ENCODE data around the gene ACLY. TPM values are rescaled to one million over a fixed set of nuclear protein-coding genes. Genes with fewer than 3 reads are reported as not detected.
A peak's percentile ranks its signal among the peaks of the same experiment; 100 is the strongest.
"Not testable (repeated sequence)": the region's sequence is repeated elsewhere in the genome, so short reads cannot be mapped to it uniquely, and the experiment has no call there.

ACLY gene
- polyA plus RNA-seq, 6 donors from 2014 or later, result 34.0 to 63.5 (median 49.8) TPM

GRCh38 chr17:41894791-41895331, 23.9 kb downstream of the ACLY start:
- Mint-ChIP-seq H3K27ac (peak overlapping the region in 1 of 6 donors; percentile 42), H3K36me3 (peaks cover 26 to 27% of the 10 kb centered on the region in 2 donors), H3K27me3 (no peaks in the 10 kb centered on the region), H3K9me3 (no peaks in the 10 kb centered on the region), H3K4me3 (no peak overlapping the region), H3K4me1 (peaks cover 0 to 10% (median 4%) of the 10 kb centered on the region in 3 donors)
- no peak for ATAC-seq (ENCODE audit: low read depth in 2 of 2)
- DNase-seq, result no peak

GRCh38 chr17:41893384-41893783, 25.4 kb downstream of the ACLY start:
- peaks cover 20 to 21% of the 10 kb centered on the region in 2 donors for H3K36me3 Mint-ChIP-seq
- no peak overlapping the region for H3K4me3 Mint-ChIP-seq
- DNase-seq (no peak), ATAC-seq (ENCODE audit: low read depth in 2 of 2) (no peak)
- no peaks in the 10 kb centered on the region for H3K9me3 Mint-ChIP-seq
- peaks cover 0 to 6% (median 4%) of the 10 kb centered on the region in 3 donors for H3K4me1 Mint-ChIP-seq
- H3K27me3 Mint-ChIP-seq, result no peaks in the 10 kb centered on the region
- peak overlapping the region in 1 of 6 donors; percentile 69 for H3K27ac Mint-ChIP-seq

GRCh38 chr17:41892021-41892376, 26.8 kb downstream of the ACLY start:
- Mint-ChIP-seq H3K4me1 (peaks cover 0 to 6% (median 4%) of the 10 kb centered on the region in 3 donors), H3K9me3 (no peaks in the 10 kb centered on the region), H3K36me3 (peaks cover 16 to 19% of the 10 kb centered on the region in 2 donors), H3K4me3 (no peak overlapping the region), H3K27ac (no peak overlapping the region), H3K27me3 (no peaks in the 10 kb centered on the region)
- ATAC-seq (ENCODE audit: low read depth in 2 of 2), result no peak
- no peak for DNase-seq

GRCh38 chr17:41891135-41892020, 27.4 kb downstream of the ACLY start:
- no peaks in the 10 kb centered on the region for H3K27me3 Mint-ChIP-seq
- H3K36me3 Mint-ChIP-seq, result peaks cover 10 to 19% of the 10 kb centered on the region in 2 donors
- no peaks in the 10 kb centered on the region for H3K9me3 Mint-ChIP-seq
- H3K4me1 Mint-ChIP-seq, result peaks cover 0 to 6% (median 3%) of the 10 kb centered on the region in 3 donors
- ATAC-seq (ENCODE audit: low read depth in 2 of 2) (no peak), DNase-seq (no peak)
- H3K27ac Mint-ChIP-seq, result peak overlapping the region in 1 of 6 donors; percentile 81
- H3K4me3 Mint-ChIP-seq, result no peak overlapping the region

- no peak overlapping the region for H3K27ac Mint-ChIP-seq
- H3K4me1 Mint-ChIP-seq, result peaks cover 0 to 2% (median 0%) of the 10 kb centered on the region in 3 donors
- no peak overlapping the region for H3K4me3 Mint-ChIP-seq
- ATAC-seq (ENCODE audit: low read depth in 2 of 2) (no peak), DNase-seq (no peak)
- H3K9me3 Mint-ChIP-seq, result no peaks in the 10 kb centered on the region
- peaks cover 7 to 15% of the 10 kb centered on the region in 2 donors for H3K36me3 Mint-ChIP-seq
- H3K27me3 Mint-ChIP-seq, result no peaks in the 10 kb centered on the region
Measured at GRCh38 chr17:41888332-41888965, 30.3 kb downstream of the ACLY start.

- H3K36me3 Mint-ChIP-seq, result peaks cover 14 to 21% of the 10 kb centered on the region in 2 donors
- H3K4me3 Mint-ChIP-seq, result no peak overlapping the region
Measured at GRCh38 chr17:41885733-41886132, 33.0 kb downstream of the ACLY start.

GRCh38 chr17:41882756-41883155, 36.0 kb downstream of the ACLY start:
- Mint-ChIP-seq H3K4me3 (no peak overlapping the region), H3K27ac (peak overlapping the region in 2 of 6 donors; percentile 65 to 78), H3K9me3 (no peaks in the 10 kb centered on the region), H3K4me1 (peaks cover 0 to 6% (median 6%) of the 10 kb centered on the region in 3 donors), H3K27me3 (no peaks in the 10 kb centered on the region), H3K36me3 (peaks cover 14 to 18% of the 10 kb centered on the region in 2 donors)
- no peak for ATAC-seq (ENCODE audit: low read depth in 2 of 2)
- no peak for DNase-seq

More at GRCh38 chr17:41885733-41886132, 33.0 kb downstream of the ACLY start:
- H3K27ac Mint-ChIP-seq, result no peak overlapping the region
- DNase-seq, result no peak
- no peaks in the 10 kb centered on the region for H3K9me3 Mint-ChIP-seq
- no peak for ATAC-seq (ENCODE audit: low read depth in 2 of 2)
- no peaks in the 10 kb centered on the region for H3K27me3 Mint-ChIP-seq
- peaks cover 0 to 6% (median 6%) of the 10 kb centered on the region in 3 donors for H3K4me1 Mint-ChIP-seq

GRCh38 chr17:41880130-41880529, 38.6 kb downstream of the ACLY start:
- Mint-ChIP-seq H3K36me3 (peaks cover 14 to 18% of the 10 kb centered on the region in 2 donors), H3K27ac (peak overlapping the region in 1 of 6 donors; percentile 59)
- ATAC-seq (ENCODE audit: low read depth in 2 of 2), result no peak

GRCh38 chr17:41874293-41874670, 44.5 kb downstream of the ACLY start:
- ATAC-seq (ENCODE audit: low read depth in 2 of 2); H3K27me3 Mint-ChIP-seq; DNase-seq; H3K36me3 Mint-ChIP-seq; H3K9me3 Mint-ChIP-seq; H3K4me3 Mint-ChIP-seq; H3K4me1 Mint-ChIP-seq: not testable (repeated sequence)
- peak overlapping the region in 1 of 6 donors; percentile 24 for H3K27ac Mint-ChIP-seq

More at GRCh38 chr17:41880130-41880529, 38.6 kb downstream of the ACLY start:
- Mint-ChIP-seq H3K4me3 (no peak overlapping the region), H3K9me3 (no peaks in the 10 kb centered on the region), H3K27me3 (no peaks in the 10 kb centered on the region), H3K4me1 (peaks cover 0 to 6% (median 6%) of the 10 kb centered on the region in 3 donors)
- no peak for DNase-seq

GRCh38 chr17:41873559-41874292, 45.0 kb downstream of the ACLY start:
- Mint-ChIP-seq H3K27ac (no peak overlapping the region), H3K27me3 (no peaks in the 10 kb centered on the region), H3K9me3 (no peaks in the 10 kb centered on the region), H3K36me3 (peaks cover 0 to 7% of the 10 kb centered on the region in 2 donors), H3K4me1 (no peaks in the 10 kb centered on the region), H3K4me3 (peak overlapping the region in 1 of 8 donors; percentile 9)
- ATAC-seq (ENCODE audit: low read depth in 2 of 2), result no peak
- no peak for DNase-seq

GRCh38 chr17:41871789-41872188, 47.0 kb downstream of the ACLY start:
- Mint-ChIP-seq H3K4me3 (no peak overlapping the region), H3K4me1 (no peaks in the 10 kb centered on the region), H3K27ac (peak overlapping the region in 1 of 6 donors; percentile 86), H3K36me3 (peaks cover 0 to 11% of the 10 kb centered on the region in 2 donors), H3K27me3 (no peaks in the 10 kb centered on the region), H3K9me3 (no peaks in the 10 kb centered on the region)
- DNase-seq (no peak), ATAC-seq (ENCODE audit: low read depth in 2 of 2) (no peak)

GRCh38 chr17:41870627-41871026, 48.1 kb downstream of the ACLY start:
- no peak overlapping the region for H3K4me3 Mint-ChIP-seq
- ATAC-seq (ENCODE audit: low read depth in 2 of 2) (no peak), DNase-seq (no peak)
- no peaks in the 10 kb centered on the region for H3K9me3 Mint-ChIP-seq
- H3K36me3 Mint-ChIP-seq, result peaks cover 0 to 11% of the 10 kb centered on the region in 2 donors
- H3K27me3 Mint-ChIP-seq, result no peaks in the 10 kb centered on the region
- peak overlapping the region in 1 of 6 donors; percentile 67 for H3K27ac Mint-ChIP-seq
- H3K4me1 Mint-ChIP-seq, result peaks cover 0 to under 1% (median 0%) of the 10 kb centered on the region in 3 donors

GRCh38 chr17:41870097-41870496, 48.7 kb downstream of the ACLY start:
- peak overlapping the region in 1 of 6 donors; percentile 67 for H3K27ac Mint-ChIP-seq
- ATAC-seq (ENCODE audit: low read depth in 2 of 2) (no peak), DNase-seq (no peak)
- H3K4me3 Mint-ChIP-seq, result no peak overlapping the region
- H3K4me1 Mint-ChIP-seq, result peaks cover 0 to 3% (median 0%) of the 10 kb centered on the region in 3 donors
- H3K36me3 Mint-ChIP-seq, result peaks cover 0 to 11% of the 10 kb centered on the region in 2 donors
- no peaks in the 10 kb centered on the region for H3K27me3 Mint-ChIP-seq
- H3K9me3 Mint-ChIP-seq, result no peaks in the 10 kb centered on the region

Data from naive B cell (primary cell).